ENCODE measurements around the gene GABRB2. TPM values are rescaled to one million over a fixed set of nuclear protein-coding genes. Genes with fewer than 3 reads are reported as not detected.

The GABRB2 gene
- total and polyA plus RNA-seq, 10 donors = 0.07 to 27.5 (median 9.1) TPM

DNA sequence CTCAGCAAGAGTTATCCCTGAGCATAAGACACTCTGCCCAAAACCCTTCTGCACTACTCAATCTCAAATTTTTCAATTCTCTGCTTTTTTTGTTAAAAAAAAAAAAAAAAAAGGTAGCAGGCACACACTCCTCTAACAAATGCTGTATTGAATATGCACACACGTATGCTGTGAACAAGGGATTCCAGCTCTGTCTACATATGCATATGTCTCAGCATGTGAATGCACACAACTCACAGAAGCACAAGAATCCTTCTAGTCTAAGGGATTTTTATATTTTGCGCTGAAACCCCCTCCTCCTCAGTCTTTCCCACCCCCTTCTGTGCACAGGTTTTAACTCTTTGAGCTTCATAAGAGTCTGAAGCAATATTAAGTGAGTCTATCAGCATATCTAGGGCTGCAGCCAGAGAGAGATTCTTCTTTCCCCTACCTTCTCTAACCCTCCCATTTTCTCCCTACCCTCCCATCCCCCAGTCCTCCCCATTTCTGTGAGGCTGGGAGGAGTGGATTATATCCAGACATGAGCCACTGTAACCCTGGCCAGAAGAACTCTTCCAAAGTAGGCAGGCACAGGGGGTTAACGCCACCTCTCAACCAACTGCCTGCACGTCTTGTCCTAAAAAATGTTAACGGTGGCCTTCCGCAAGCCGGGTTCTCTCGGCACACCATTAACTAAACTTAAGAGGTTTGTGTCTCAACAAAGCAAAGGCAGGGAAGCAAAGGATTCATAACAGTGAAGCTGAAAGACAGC lies 1.0 kb downstream of the GABRB2 start:
- Histone ChIP-seq H3K9me3 (peaks cover 0 to 4% (median 1%) of the 10 kb centered on the region in 8 donors), H3K4me3 (peak overlapping the region in 6 of 8 donors; percentile 16 to 67 (median 44)), H3K4me1 (peaks cover 3 to 43% (median 21%) of the 10 kb centered on the region in 6 donors), H3K27ac (no peak overlapping the region), H3K27me3 (replicated peaks in 1 of 7) (peaks cover 14 to 74% (median 44%) of the 10 kb centered on the region in 7 donors), H3K36me3 (no peaks in the 10 kb centered on the region)
- 11 to 22% (median 15%) methylated on average over 8 of the region's 8 CpGs for WGBS, 5 donors
- TF ChIP-seq POLR2A (IDR thresholded peaks at IDR 0.05) (no peak), POLR2AphosphoS5 (IDR thresholded peaks at IDR 0.05) (no peak)
- TF ChIP-seq, protein P1, sequence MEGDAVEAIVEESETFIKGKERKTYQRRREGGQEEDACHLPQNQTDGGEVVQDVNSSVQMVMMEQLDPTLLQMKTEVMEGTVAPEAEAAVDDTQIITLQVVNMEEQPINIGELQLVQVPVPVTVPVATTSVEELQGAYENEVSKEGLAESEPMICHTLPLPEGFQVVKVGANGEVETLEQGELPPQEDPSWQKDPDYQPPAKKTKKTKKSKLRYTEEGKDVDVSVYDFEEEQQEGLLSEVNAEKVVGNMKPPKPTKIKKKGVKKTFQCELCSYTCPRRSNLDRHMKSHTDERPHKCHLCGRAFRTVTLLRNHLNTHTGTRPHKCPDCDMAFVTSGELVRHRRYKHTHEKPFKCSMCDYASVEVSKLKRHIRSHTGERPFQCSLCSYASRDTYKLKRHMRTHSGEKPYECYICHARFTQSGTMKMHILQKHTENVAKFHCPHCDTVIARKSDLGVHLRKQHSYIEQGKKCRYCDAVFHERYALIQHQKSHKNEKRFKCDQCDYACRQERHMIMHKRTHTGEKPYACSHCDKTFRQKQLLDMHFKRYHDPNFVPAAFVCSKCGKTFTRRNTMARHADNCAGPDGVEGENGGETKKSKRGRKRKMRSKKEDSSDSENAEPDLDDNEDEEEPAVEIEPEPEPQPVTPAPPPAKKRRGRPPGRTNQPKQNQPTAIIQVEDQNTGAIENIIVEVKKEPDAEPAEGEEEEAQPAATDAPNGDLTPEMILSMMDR (IDR thresholded peaks at IDR 0.05 in 8 of 11, conservative IDR thresholded peaks at IDR 0.05 in 3 of 11) = no peak
- no peak for DNase-seq
- intact Hi-C loops (cut with DNase I; ENCODE audit: low total_unique reads) = no loop called here

GRCh38 chr5:161544350-161544765 lies 2.2 kb downstream of the GABRB2 start:
- intact Hi-C loops (cut with DNase I; ENCODE audit: low total_unique reads) = no loop called here
- no peaks in the 10 kb centered on the region for H3K36me3 ChIP-seq
- DNase-seq = no peak
- no peaks in the 10 kb centered on the region for H3K9me3 ChIP-seq
- peak overlapping the region in 2 of 8 donors; percentile 55 to 67 for H3K4me3 ChIP-seq
- no peak for TF ChIP-seq POLR2AphosphoS5 (IDR thresholded peaks at IDR 0.05)
- no peak for TF ChIP-seq POLR2A (IDR thresholded peaks at IDR 0.05)
- TF ChIP-seq, protein P1 (IDR thresholded peaks at IDR 0.05 in 8 of 11, conservative IDR thresholded peaks at IDR 0.05 in 3 of 11) = peak in 10 of 11 experiments; percentile 14 to 73 (median 52)
- H3K27me3 ChIP-seq (replicated peaks in 1 of 7) = peaks cover 14 to 66% (median 42%) of the 10 kb centered on the region in 7 donors
- no peak overlapping the region for H3K27ac ChIP-seq
- peaks cover 3 to 43% (median 21%) of the 10 kb centered on the region in 6 donors for H3K4me1 ChIP-seq
- WGBS, 5 donors = 1 to 7% (median 2%) methylated on average over 7 of the region's 7 CpGs

- no peak overlapping the region for H3K4me3 ChIP-seq
- intact Hi-C loops (cut with DNase I; ENCODE audit: low total_unique reads) = no loop called here
- DNase-seq = no peak
- 37 to 60% (median 42%) methylated on average over 1 of the region's 1 CpG for WGBS, 5 donors
- H3K27me3 ChIP-seq (replicated peaks in 1 of 7) = peaks cover 0 to 12% (median 0%) of the 10 kb centered on the region in 7 donors
- no peak for TF ChIP-seq POLR2AphosphoS5 (IDR thresholded peaks at IDR 0.05)
- no peak for TF ChIP-seq POLR2A (IDR thresholded peaks at IDR 0.05)
- TF ChIP-seq, protein P1 (IDR thresholded peaks at IDR 0.05 in 8 of 11, conservative IDR thresholded peaks at IDR 0.05 in 3 of 11) = no peak
- no peak overlapping the region for H3K27ac ChIP-seq
- H3K4me1 ChIP-seq = peaks cover 0 to 2% (median 0%) of the 10 kb centered on the region in 6 donors
- no peaks in the 10 kb centered on the region for H3K36me3 ChIP-seq
- H3K9me3 ChIP-seq = no peaks in the 10 kb centered on the region
Measured at GRCh38 chr5:161539016-161539415, 7.5 kb downstream of the GABRB2 start.

GRCh38 chr5:161535762-161536161 lies 10.8 kb downstream of the GABRB2 start:
- Histone ChIP-seq H3K4me3 (no peak overlapping the region), H3K36me3 (no peaks in the 10 kb centered on the region), H3K4me1 (no peaks in the 10 kb centered on the region), H3K27me3 (replicated peaks in 1 of 7) (no peaks in the 10 kb centered on the region), H3K9me3 (no peaks in the 10 kb centered on the region), H3K27ac (no peak overlapping the region)
- WGBS, 5 donors = 72 to 84% (median 79%) methylated on average over 2 of the region's 2 CpGs
- intact Hi-C loops (cut with DNase I; ENCODE audit: low total_unique reads) = no loop called here
- TF ChIP-seq POLR2A (IDR thresholded peaks at IDR 0.05) (no peak), POLR2AphosphoS5 (IDR thresholded peaks at IDR 0.05) (no peak)
- TF ChIP-seq, protein P1 (IDR thresholded peaks at IDR 0.05 in 8 of 11, conservative IDR thresholded peaks at IDR 0.05 in 3 of 11) = no peak
- no peak for DNase-seq

Data from spleen (tissue), 11 donors.